Measurements from ENCODE around the gene RNU6-1.

The RNU6-1 gene

DNA sequence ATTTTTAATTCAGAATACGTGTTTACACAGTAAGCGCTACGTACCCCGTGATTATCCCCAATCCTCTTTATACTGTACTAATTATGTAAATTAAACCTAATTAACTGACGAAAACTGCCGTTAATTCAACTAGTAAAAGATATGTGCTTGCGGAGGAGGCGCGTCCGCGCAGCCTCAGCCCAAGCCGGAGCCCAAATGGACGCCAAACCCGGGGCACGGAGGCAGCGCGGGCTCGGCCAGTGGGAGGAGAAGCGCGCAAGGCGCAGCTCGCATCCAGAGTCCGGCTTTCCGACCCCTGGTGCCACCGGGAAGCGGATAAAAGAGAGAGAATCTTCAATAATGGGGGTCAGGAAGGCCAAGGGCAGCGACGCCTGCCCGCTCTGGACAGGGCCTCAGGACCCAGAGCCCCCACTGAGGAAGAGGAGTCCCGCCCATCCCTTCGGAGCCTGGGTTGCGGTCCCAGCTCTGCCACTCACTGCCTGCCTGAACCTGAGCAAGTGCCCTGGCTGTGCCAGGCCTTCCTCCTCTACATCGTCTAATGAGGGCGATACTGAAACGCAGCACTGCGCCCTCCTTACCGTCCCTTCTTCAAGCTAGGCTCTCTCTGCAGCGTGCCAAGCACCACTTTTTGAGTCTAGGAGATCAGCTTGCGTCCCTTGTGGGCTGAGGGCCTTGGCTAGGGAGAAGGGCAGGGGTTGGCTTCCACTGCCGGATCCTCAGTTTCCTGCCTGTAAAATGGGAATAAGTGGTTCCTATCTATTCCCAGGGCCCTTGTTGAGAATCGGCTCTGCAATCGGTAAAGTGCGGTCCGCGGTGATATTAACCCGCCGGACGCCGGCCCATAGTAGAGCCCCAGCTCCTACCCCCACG is 19.5 kb downstream of the RNU6-1 start:
- DNase-seq = no peak

DNA sequence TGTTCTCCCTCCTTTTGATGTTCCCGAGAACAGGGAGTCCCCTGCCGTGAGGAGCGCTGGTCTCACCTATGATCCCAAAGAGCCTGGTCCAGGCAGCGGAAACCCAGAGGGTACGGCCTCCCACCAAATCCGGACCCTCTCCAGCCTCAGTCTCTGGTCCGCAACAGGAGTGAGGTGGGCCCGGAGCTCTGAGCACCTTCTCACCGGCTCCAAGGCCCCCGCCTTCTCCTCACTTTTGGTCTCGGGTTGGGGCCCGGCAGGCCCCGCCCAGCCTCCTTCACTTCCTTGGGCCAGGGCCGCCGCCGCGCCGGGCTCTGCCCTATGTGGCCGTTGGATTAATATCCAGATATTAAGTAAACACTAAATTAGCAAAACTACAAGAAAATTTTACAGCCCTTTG is 20.2 kb downstream of the RNU6-1 start:
- DNase-seq = no peak

DNA sequence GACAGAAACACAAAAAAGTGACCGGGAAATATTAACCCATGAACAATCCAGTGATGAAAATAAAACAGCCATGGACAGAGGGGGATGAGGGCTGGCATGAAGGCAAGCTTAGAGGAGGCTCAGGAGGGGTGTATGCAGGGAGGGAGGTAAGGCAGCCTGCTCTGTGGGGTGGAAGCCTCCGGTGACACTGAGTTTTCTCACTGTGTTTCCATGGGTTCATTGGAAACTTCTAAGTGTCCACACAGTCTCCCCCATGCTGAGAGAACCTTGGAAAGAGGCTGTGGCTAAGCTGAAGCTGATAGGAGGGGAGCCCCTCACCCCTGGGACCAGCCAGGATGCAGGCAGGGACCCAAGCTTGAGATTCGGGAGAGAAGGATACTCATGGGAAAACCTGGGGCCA is 21.4 kb downstream of the RNU6-1 start:
- no peak for DNase-seq

DNA sequence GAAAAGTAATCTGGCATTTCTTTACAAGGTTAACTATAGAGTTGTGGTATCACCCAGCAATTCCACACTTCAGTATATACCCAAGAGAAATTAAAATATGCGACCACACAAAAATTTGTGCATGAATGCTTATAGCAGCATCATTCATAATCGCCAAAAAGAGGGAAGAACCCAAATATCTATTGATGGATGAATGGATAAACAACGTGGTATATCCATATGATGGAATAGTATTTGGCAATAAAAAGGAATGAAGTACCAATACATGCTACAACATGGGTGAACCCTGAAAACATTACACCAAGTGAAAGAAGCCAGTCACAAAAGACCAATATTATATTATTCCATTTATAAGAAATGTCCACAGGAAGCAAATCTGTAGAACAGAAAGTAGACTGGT is 23.2 kb downstream of the RNU6-1 start:
- no peak for DNase-seq

DNA sequence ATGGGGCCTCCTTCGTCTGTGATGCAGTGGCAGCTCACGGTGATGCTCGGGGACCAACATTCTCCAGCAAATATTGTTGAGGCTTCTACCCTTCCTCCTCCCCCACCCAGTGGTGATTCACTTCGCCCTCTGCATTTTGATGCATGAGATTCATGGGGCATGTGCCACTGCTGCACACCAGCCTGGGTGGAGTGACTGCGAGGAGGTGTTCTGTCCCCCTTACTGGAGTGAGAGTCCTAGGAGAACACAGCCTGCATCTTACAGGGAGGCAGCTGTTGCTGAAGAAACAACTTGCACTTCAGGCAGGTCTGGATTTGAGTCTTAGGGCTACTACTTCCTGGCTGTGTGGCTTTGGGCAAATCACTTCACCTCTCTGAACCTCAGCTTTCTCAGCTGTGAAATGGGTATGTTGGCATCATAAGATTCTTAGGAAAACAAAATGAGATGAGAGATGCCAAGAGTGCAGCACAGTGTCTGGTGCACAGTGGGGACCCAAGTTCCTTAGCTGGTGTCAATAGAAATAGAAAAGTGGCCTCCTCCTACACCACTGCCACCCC is 24.7 kb downstream of the RNU6-1 start:
- DNase-seq = no peak

DNA sequence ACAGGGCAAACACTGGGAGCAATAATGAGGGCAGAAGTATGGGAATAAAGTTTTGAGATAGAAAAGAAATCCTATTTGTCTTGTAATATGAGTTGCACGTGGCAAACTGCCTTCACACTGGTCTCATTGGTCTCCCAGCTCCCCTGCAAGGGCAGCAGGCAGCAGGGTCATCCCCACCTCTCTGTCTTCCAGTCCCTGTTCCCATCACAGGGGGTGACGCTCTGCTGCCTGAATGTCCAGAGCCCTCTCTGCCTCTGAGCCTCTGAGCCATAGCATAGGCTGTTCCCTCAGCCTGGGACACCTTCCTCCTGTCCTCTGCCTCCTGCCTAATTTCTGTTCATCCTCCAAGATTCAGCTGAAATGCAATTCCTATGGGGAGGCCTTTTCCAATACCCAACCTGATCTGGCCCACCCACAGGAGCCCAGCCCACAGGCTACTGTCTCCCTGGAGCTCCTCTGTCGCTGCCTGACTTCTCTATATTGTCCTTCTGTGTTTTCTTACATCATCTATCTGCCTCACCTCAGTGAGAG is 26.7 kb downstream of the RNU6-1 start:
- DNase-seq = no peak

DNA sequence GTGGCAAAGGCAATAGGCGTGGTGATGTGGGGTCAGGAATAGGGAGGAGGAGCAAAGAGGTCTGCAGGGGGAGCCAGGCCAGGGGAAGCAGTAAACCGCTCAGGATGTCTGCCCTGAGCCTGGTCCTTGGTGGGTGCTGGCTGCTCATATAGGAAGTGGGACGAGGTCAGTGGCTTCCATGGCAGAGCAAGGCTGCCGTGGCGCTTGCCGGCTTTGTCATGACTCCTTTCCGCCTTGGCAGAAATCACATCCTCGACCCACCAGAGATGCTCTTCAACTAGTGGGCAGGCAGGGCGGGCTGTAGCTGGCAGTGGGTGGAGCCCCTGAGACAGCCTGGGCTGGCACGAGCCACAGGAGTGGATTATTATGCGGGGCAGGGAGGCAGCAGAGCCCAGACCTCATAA is 27.6 kb downstream of the RNU6-1 start:
- DNase-seq = no peak

DNA sequence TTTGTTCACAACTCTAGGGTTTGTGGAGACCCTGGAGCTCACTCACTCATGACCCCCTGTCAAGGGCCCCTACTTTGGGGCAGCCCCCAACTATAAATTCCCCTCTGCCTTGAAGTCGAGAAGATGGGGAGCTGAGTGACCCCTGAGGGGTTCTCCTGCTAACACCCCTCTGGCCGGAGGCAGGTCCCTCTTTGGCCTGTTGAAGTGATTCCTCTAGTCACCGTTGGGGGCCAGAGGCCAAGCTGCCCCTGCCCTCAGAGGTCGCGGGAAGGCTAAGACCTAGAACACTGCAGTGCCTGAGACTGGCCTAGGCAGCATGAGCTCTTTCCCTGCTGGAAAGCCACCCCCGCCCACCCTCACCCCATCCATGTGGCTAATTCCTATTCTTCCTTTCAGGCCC is 30.0 kb downstream of the RNU6-1 start:
- DNase-seq = no peak

DNA sequence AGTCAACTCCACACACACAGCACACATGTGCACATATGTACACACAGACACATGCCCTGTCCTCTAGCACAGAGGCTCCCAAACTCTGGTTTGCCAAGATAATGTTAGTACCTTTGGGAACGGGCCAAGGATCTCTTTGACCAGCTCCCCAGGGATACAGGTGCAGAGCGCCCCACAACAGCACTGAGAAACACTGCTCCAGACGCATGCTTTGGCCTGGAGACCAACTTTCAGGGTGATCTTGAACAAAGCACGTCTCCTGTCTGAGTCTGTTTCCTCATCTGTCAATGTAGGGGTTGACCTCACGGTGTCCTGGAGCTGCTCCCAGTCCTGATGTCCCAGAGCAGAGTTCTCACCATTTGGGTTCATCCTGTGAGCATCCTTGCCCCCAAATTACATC is 30.4 kb downstream of the RNU6-1 start:
- no peak for DNase-seq

DNA sequence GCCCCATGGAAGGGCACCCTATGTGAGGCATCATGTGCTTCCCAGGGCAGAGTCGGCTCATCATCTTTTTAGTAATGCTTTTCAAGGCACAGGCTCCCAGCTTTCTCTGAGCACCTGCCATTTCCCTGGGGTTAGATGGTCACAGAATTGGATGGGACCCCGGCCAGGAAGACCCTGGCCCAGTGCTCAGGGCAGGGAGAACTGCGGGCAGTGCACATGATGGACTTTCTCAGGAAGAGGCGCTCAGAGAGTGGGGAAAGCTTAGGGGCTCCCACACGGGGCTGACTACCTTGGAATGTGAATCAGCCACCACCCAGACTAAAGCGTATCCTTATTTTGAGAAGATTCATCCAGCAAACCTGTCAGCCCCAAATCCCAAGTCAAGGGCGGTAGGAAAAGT is 31.0 kb downstream of the RNU6-1 start:
- DNase-seq = no peak

DNA sequence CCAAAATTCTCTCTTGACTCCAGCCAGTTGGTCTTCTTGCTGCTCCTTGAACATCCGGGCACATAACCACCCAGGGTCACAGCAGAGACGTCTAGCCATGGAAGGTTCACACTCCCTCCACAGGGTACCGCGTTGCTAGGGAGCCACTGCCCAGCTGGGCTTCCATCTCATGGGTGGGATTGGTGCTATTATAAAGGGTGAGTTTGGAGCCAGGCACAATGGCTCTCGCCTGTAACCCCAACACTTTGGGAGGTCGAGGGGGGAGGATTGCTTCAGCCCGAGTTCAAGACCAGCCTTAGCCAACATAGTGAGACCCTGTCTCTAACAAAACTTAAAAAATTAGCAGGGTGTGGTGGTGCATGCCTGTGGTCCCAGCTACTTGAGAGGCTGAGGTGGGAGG is 32.0 kb downstream of the RNU6-1 start:
- no peak for DNase-seq

DNA sequence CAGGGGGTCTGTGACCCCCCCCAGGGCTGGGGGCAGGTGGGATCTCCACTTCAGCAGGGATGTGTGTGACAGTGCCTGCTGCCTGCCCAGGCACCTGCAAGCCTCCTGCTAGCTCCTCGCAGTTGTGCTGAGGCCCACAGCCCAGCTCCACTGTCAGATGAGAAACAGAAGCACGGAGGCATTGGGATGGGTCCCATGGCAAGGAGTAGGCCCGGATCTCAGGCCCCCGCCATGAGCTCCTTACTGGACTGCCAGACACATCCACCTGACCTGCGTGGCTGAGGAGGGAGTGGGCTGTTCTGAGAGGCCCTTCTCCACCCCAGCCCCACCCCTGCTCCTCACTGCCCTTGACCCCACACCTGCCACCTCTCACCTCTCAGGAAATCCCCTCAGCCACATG is 32.7 kb downstream of the RNU6-1 start:
- DNase-seq = no peak

DNA sequence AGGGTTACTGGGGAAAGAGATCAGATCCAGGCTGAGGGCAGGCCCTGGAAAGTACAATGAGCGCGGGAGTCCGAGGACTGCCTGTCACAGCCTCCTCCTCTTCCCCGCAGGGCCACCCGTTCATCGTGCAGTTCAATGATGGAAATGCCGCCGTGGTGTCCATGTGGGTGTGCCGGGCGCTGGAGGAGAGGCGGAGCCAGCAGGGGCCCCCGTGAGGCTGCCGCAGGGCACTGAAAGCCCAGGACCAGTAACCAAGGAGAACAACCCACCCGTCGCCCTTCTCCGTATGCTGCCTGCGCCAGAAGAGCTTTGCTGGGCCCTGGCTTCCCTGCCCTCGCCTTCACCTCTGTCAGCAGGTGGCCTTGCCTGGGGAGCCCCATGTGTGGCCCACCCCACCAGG is 33.3 kb downstream of the RNU6-1 start:
- DNase-seq = no peak

DNA sequence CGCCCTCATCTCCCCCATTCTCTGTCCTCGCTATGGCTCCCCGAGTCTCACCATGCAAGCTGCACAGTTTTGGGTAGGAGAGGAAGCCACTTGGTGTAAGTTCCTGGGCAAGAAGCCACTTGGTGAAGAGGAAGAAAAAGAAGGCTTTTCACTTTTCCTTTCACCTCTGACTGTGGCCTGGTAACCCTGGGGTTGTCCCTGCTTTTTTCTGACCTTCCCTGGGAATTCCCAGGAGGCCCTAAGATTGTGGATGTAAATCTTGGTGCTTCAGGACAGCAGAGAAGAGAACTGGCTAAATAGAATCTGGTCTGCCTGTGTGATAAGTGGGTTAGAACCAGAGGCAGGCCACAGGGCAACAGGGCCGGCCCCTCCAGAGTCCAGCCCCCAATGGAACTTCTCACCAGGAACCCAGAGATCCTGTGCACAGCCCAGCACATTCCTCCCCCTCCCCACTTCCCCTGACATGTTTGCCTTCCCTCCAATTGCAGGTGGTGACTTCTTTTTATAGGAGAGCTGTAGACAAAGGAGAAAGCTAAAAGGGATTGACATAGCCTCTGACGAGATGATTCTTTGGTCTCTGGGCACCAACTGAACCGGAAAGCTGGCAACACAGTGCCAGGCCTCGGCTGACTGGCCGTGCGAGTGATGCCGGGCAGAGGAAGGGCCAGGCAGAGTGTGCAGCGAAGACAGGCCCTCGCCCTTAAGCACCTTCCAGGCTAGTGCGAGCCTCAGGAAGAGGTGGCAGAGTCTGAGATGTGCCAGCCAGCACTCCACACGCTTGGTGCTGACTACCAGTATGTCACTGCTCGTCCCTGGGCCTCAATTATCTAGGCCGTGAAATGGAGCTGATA is 34.0 kb downstream of the RNU6-1 start:
- DNase-seq = no peak

DNA sequence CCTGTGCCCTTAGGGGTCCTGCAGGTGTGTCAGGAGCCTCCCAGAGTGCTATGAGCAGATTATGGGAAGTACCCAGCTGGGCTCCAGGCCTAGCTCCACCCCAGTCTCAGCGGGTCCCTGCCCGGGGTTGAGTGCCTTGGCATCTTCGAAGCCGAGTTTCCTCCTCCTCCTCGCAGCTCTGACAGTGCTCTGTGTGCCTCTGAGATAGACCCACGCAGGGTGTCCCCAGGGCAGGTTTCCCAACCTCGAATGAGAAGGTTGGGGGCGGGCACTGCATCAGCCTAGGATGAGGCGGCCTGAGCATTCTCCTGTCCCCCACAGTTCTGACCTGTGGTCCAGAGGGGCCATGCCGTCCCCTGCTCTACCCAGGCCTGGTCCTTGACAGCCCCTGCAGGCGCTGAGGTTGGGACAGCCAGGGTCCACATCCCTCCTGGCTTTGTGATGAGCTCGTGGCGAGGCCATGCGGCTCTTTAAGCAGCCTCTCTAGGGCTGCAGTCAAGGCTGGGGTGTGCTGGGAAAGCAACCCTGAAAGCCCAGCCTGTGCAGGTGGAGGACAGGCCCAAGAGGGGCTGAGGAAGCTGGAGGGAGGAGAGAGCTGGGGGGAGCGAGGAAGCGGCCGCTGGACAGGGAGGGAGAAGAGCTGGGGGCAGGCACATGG is 34.7 kb downstream of the RNU6-1 start:
- DNase-seq = no peak

DNA sequence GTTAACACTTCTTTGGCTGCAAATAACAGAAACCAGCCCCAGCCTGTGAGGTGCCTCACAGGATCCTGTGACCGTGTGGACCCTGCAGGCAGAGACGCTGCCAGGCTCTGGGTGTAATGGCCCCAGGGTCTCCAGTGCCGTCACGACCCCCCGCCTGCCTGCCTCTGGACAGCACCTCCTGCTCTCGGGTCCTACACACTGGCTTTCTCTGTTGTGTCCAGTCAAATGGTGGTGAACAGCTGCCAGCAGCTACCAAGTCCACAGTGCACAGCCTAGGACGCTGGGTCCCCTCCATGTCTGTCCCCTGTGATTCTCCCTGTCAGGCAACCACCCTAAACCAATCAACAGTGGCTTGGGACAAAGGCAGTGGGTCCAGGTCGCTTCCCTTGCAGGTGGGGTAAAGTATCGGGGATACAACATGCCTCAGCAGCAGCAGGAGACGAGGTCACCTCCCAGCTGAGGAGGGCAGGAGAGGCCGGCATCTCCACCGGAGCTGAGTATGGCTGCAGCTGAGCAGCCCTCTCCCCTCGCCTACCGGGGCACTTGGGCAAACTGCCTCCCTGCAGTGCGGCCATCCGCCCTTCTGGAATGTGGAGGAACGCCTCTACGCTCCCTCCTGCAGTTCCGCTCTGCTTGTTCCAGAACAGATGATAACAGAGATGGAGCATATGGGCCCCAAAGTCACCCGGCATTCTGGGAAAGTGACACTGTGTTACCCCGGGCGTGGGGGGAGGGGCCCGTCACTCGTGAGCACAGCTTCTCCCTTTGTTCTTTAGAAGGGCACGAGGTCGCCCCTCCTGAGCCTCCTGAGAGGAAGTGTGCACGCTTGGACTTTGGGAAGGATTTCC is 35.6 kb downstream of the RNU6-1 start:
- no peak for DNase-seq

DNA sequence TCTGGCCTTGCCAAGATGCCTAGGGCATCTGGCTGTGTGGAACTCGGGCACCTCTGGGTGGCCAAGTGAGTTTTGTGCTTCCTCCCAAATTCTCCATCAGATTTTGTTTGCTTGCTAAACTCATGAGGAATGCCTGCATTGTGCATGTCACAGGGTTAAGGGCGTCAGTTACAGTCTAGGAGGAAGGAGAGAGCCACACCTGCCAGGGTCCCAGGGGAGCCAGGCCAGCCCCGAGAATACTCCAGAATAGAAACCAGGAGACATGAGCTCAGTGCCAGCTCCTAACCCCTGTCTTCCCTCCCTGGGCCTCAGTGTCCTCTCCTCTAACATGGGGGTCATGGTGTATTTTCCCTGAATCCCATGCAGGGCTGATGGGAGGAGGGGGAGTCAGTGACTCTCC is 36.5 kb downstream of the RNU6-1 start:
- no peak for DNase-seq

DNA sequence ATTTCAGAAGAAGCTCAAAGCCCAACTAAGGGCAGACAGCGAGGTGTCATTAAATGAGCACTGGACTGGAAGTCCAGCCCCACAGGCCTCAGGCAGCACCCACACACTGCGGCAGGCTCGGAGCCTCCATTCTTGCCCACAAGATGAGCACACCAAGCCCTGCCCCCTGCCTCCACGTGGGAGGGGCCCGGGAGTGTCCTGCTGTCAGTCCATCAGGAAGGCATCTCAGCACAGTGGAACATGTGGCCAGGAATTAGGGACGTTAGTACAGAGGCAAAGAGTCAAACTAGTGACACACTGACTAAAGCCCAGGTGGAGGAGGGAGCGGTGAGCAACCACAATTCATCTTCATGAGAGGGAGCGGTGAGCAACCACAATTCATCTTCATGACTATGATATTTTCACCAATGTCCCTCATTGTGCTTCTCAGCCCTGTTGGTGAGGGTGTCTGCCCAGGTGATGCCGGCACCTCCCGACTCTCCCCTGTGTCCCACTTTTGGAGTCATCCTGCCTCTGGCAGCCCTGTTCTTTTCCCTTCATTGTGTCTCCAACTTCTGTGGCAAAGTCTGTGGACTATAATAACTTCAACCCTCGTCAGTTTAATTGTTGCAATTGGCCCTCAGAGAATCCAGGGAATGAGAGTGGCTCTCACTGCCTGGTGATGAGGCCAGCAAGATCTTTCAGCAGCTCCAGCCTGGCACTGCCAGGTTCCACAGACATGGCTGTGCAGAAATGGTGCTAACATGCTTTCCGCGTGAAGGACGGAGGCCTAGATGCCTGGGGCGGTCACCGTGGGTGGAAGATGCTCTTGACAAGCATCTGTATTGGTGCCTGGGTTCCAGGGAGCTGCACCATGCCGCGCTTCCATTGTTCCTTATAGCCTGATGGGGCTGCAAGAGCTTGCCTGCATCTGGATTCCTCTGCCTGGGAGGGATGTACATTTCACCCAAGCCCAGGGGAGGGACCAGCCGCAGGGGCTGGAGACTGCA is 37.6 kb downstream of the RNU6-1 start:
- DNase-seq = no peak

DNA sequence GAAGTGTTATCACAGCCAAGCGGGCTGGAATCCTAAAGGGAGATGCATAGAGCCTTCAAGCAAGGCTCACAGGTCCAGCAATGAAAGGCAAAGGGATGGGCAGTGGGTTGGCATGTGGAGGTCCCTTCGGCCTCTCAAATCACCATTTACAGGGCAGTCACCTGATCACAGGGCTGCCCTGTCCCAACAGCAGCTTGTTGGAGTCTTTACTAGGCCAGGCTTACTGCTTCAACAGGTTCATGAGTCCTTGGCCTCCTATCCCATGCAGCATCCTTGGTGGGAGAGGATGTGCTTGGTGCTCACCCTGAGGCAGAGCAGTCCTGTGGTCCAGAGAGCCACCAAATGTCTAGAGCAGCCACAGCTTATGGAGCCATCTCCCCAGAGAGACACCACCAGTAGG is 38.7 kb downstream of the RNU6-1 start:
- DNase-seq = no peak

DNA sequence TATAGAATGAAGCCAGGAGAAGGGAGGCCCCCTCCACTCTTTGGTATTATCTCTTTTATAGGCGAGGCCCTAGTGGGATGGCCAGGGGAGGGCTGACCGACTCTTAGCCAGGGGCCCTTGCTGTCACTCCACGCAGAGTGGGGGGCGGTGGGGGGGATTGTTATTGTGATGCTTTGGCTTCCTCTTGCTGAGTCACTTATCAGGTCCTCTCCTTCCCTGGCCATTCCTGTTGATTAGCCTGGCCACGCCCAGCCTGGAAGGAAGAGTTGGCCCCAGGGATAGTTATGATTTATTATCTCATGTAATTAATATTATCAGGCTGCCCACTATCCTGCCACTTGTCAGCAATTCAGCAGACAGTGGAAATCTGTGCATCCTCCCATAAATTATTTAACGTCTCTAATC is 40.0 kb downstream of the RNU6-1 start:
- DNase-seq = no peak

Measured in midbrain (tissue), 1 donor.